Right lobe of liver (tissue), 5 donors: ENCODE measurements around the gene MUC5B. TPM values are rescaled to one million over a fixed set of nuclear protein-coding genes. Genes with fewer than 3 reads are reported as not detected.

Source experiments
- microRNA-seq, 2 donors: library from miRNA; unstranded; fragments of <30 nt; microRNA quantifications; one replicate each; pipeline ENCODE4, GENCODE V29; 2019 to 2020
- small RNA-seq, 2 experiments: library from RNA; depleted of rRNA; stranded (forward); fragments of <200 nt; gene quantifications; one replicate each; pipeline ENCODE3, GENCODE V24; 2016
- total RNA-seq, 6 experiments: library from RNA; depleted of rRNA in 2 of 6; stranded (reverse); fragments of >200 nt in 2 of 6; fragmentation: NEBNext Ultra II Directional in 3 of 6; extraction: Animal tissue kit (Norgen Biotek cat#: 25700) in 3 of 6; gene quantifications; one replicate each; pipeline versions ENCODE4 v1.1.0 to v1.2.4, GENCODE V29; 2016 to 2023
- donor health status: DM: no; HTN: no; CAD: no.
- donor health status: DM: no; HTN: no; CAD: no.
- donor health status: DM: no; HTN: yes; CAD: no.
- donor health status: DM: no; HTN: yes; CAD: no.

Gene MUC5B
- total RNA-seq, 6 experiments from 2014 or later, result 0.06 to 3.7 (median 0.78) TPM

Small RNA genes lying within 50 kb of the gene (microRNA-seq; reads per million reads assigned to microRNA genes)
- gene MIR6744, result 0 reads per million in 2 donors

Small RNA genes lying within 50 kb of the gene (small RNA-seq; reads per million reads assigned to genes)
- 0 reads per million in 2 experiments for gene MIR6744

Other genes starting within 250 kb of the MUC5B start
- 1 to 10 TPM in 2 of 6 experiments, under 1 TPM in 4; 0.31 to 2.1 (median 0.72) TPM for gene MUC6, start 186.3 kb upstream of the MUC5B start, total RNA-seq
- gene MUC2, start 148.2 kb upstream of the MUC5B start, total RNA-seq, result under 1 TPM in 1 of 6 experiments, not detected in 5; 0.04 TPM
- not detected for gene MUC5AC, start 65.1 kb upstream of the MUC5B start, total RNA-seq
- 100 to 1,000 TPM in 1 of 6 experiments, 10 to 100 TPM in 5; 68.3 to 103 (median 88.0) TPM for gene TOLLIP, start 86.6 kb downstream of the MUC5B start, total RNA-seq
- under 1 TPM in 2 of 6 experiments, not detected in 4; 0.12 to 0.49 TPM for gene BRSK2, start 166.9 kb downstream of the MUC5B start, total RNA-seq